ENCODE results near the gene LRRN4CL. TPM values are rescaled to one million over a fixed set of nuclear protein-coding genes. Genes with fewer than 3 reads are reported as not detected.
"Not testable (repeated sequence)": the region's sequence is repeated elsewhere in the genome, so short reads cannot be mapped to it uniquely, and the experiment has no call there.

The LRRN4CL gene
- polyA plus RNA-seq (2014; cell fraction: cytosol; rRNA removed): 0.03 TPM in 1 of 2 replicates, not detected in the other
- polyA plus RNA-seq (2014; cell fraction: nucleus; rRNA removed): 0.70 and 1.8 TPM in 2 replicates

DNA sequence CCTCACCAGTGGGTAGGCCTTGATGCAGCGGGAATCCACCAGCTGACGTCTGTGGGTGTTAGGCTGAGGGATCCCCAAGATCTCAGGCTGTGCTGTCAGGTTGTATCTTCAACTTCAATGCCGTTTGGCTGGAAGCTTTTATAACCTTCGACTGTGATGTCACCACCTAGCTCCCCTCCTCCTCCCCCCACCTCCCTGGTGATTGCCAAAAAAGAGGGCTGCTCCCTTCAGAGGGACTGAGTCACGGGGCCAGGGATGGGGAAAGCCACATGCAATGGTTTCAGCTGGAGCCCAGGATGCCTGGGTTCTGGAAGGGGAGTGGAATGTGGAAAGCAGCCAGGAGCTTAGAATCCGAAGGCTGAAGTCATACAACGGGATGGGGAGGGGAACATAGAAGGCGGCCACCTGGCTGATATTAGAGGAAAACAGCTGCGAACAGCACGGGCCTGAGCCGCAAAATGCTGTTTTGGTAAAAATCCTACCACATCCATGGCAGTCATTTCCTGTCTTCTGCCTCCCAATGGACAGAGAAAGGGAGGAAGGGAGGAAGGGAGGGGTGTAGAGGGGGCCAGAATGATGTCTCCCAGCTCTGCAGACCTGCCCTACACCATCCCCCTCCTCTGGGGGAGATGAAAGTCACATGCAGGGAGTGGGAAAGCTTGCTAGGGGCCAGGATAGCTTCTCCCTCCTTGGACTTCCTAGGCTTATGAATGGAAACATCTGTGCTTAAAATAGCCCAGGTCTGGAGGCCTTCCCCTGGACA lies at the start of gene LRRN4CL:
Gene LRRN4CL (minus strand): TSS at position 110 of the 763 bp plus-strand sequence. CDS start 1,022 bp downstream, outside the sequence.
- DNase-seq (ENCODE audit: low spot score): no peak

- DNase-seq (ENCODE audit: low spot score): no peak
These were observed 47.9 kb upstream of the LRRN4CL start for GRCh38 chr11:62737196-62737595.

- DNase-seq (ENCODE audit: low spot score): peak; percentile 45
These were observed 43.5 kb upstream of the LRRN4CL start for GRCh38 chr11:62732830-62733229.

- not testable (repeated sequence) for DNase-seq (ENCODE audit: low spot score)
These were observed 40.7 kb upstream of the LRRN4CL start for GRCh38 chr11:62730076-62730475.

DNA sequence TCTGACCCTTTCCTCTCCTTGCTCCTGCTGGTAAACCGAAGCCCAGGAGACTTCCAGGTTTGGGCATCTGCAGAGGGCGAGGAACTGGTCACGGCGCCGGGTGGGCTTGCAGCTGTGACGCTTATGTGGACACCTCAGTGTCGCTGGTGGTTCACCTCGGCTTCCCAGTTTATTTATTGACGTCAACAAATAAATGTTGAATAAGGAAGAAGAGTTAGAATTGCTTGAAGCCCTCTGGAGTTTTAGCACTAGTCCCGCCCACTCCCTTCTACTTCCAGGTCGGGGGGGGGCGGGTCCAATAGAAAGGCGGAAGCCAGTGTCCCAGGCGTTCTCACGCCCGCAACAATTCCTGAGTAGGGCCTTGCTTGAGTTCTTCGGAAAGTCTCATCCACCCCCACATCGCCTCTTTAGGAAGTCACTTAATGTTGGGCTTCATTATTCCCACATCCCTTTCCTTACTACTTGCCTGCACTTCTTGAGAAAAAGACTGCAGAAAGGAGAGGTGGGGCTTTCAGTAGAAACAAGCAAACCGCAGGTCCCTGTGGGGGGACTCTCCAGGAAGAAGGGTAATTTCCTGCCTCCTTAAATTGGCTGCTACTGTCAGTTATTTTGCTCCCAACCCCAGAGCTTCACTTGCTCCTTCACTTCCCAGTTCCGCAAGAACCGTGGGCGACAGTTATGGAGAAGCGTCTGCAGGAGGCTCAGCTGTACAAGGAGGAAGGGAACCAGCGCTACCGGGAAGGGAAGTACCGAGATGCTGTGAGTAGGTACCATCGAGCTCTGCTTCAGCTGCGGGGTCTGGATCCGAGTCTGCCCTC lies 39.0 kb upstream of the LRRN4CL start, which contains the start of gene TTC9C:
Gene TTC9C (plus strand): TSS at position 316 of the 818 bp plus-strand sequence. CDS start 363 bp downstream, at position 679.
- DNase-seq (ENCODE audit: low spot score): peak; percentile 86

GRCh38 chr11:62727872-62728170 lies 38.5 kb upstream of the LRRN4CL start:
- DNase-seq (ENCODE audit: low spot score): peak; percentile 99

GRCh38 chr11:62727165-62727871 lies 38.0 kb upstream of the LRRN4CL start, which contains the start of gene HNRNPUL2:
TSS of gene HNRNPUL2 (minus strand) at chr11:62727457. CDS start at chr11:62727156, 301 bp downstream.
- peak; percentile 99 for DNase-seq (ENCODE audit: low spot score)

- no peak for DNase-seq (ENCODE audit: low spot score)
These were observed 37.5 kb upstream of the LRRN4CL start for GRCh38 chr11:62726915-62727164.

DNA sequence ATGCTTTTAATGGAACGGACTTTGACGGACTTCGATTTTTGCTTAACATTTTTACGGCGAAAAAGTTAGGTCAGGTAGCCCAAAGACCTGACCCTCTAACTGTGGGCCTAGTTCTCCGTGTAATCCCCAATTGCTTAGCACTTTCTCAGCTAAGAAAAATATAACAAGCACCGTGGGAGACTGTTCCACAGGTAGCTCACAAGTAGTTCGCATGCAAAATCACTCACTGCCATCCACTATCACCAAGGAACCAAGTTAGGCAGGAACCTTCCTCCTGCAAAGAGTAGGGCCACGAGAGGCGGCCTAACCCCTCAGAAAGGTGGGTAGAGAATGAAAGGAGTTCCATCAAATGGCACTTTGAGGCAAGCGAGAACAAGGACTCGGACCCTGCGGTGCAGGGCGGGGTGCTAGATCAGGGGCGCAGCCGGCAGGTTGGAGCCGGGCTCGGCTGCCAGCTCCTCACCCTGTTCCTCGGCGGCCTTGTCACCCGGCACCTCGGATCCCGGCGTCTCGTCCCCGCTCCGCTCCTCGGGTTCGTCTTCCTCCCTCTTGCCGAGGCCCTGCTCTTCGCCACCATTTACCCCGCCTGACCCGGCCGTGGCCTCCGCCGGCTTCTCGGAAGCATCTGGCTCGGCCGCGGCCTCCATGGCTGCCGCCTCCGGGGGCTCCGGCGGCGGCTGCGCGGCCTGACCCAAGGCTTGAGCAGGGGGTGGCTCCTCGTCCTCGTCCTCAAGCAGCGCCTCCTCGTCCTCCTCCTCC lies 37.0 kb upstream of the LRRN4CL start:
- DNase-seq (ENCODE audit: low spot score): peak; percentile 18

GRCh38 chr11:62725646-62726045 lies 36.3 kb upstream of the LRRN4CL start:
- no peak for DNase-seq (ENCODE audit: low spot score)

GRCh38 chr11:62724171-62724570 lies 34.8 kb upstream of the LRRN4CL start:
- no peak for DNase-seq (ENCODE audit: low spot score)

GRCh38 chr11:62721994-62722393 lies 32.7 kb upstream of the LRRN4CL start:
- DNase-seq (ENCODE audit: low spot score): no peak

GRCh38 chr11:62719302-62719978 lies 30.1 kb upstream of the LRRN4CL start:
- DNase-seq (ENCODE audit: low spot score): no peak

GRCh38 chr11:62716816-62717215 lies 27.5 kb upstream of the LRRN4CL start:
- no peak for DNase-seq (ENCODE audit: low spot score)

DNA sequence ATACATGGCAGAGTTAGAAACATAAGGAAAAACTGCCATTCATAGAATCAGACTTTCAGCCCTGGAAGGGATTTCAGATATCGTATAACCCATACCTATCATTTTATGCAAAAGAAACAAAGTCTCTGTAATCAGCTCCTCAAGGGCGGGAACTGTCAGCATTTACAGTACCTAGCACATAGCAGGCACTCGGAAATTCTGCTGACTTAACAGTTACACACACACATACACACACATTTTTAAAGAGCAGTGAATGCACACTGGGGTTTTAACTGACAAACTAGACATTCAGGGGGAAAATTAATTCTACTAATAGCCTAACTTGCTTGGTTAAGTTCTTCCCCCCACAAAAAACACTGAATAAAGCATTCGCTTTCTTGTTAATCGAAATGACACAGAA lies 26.9 kb upstream of the LRRN4CL start:
- no peak for DNase-seq (ENCODE audit: low spot score)

- no peak for DNase-seq (ENCODE audit: low spot score)
These were observed 26.1 kb upstream of the LRRN4CL start for GRCh38 chr11:62715150-62716130.

GRCh38 chr11:62713343-62713742 lies 24.0 kb upstream of the LRRN4CL start:
- DNase-seq (ENCODE audit: low spot score): no peak

- no peak for DNase-seq (ENCODE audit: low spot score)
These were observed 23.5 kb upstream of the LRRN4CL start for GRCh38 chr11:62712861-62713260.

DNA sequence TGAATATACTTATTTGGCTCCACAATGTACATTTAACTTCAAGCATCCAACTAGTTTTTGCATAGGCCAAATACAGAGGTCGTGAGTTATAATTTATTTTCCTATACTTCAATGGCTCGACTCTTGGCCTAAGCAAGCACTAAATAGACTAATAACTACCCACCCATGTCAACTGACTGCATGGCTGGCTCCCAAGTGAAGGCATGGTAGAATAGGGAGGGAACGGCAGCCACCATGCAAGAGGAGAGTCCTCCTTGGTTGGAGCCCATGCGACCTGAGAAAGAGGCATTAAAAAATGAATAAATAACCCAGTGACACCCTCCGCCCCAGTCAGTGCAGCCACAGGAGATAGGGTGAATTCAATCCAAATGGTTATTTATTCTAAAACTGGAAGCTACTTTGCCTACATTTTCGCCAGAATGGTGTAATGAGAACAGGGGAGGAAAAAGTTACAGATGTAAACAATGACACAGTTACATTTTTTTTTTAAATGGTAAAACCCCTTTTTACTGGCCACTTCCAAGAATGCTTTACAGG lies 23.0 kb upstream of the LRRN4CL start:
- no peak for DNase-seq (ENCODE audit: low spot score)
